ENCODE results near the gene MACROD2.

The MACROD2 gene

GRCh38 chr20:16028923-16029322 lies 2033.6 kb downstream of the MACROD2 start:
- DNase-seq = no peak

- DNase-seq = no peak
Observed at GRCh38 chr20:16030253-16030652, 2034.9 kb downstream of the MACROD2 start.

- DNase-seq = no peak
Observed at GRCh38 chr20:16035576-16035975, 2040.3 kb downstream of the MACROD2 start.

- DNase-seq = no peak
Observed at GRCh38 chr20:16036331-16036730, 2041.0 kb downstream of the MACROD2 start.

- no peak for DNase-seq
Observed at GRCh38 chr20:16040742-16041141, 2045.4 kb downstream of the MACROD2 start.

GRCh38 chr20:16042731-16043130 lies 2047.4 kb downstream of the MACROD2 start:
- DNase-seq = no peak

- DNase-seq = no peak
Observed at GRCh38 chr20:16043931-16044330, 2048.6 kb downstream of the MACROD2 start.

- DNase-seq = no peak
Observed at GRCh38 chr20:16048876-16049275, 2053.6 kb downstream of the MACROD2 start.

GRCh38 chr20:16049529-16050093 lies 2054.3 kb downstream of the MACROD2 start:
- DNase-seq = no peak

GRCh38 chr20:16050366-16050765 lies 2055.1 kb downstream of the MACROD2 start:
- no peak for DNase-seq

GRCh38 chr20:16051968-16052367 lies 2056.7 kb downstream of the MACROD2 start:
- no peak for DNase-seq

- DNase-seq = no peak
Observed at GRCh38 chr20:16052456-16052855, 2057.1 kb downstream of the MACROD2 start.

GRCh38 chr20:16054985-16055384 lies 2059.7 kb downstream of the MACROD2 start:
- no peak for DNase-seq

GRCh38 chr20:16057651-16058050 lies 2062.3 kb downstream of the MACROD2 start:
- DNase-seq = no peak

GRCh38 chr20:16058268-16058667 lies 2063.0 kb downstream of the MACROD2 start:
- no peak for DNase-seq

- DNase-seq = no peak
Observed at GRCh38 chr20:16059841-16060240, 2064.5 kb downstream of the MACROD2 start.

GRCh38 chr20:16061351-16061750 lies 2066.0 kb downstream of the MACROD2 start:
- no peak for DNase-seq

- no peak for DNase-seq
Observed at GRCh38 chr20:16062661-16063581, 2067.6 kb downstream of the MACROD2 start.

- no peak for DNase-seq
Observed at GRCh38 chr20:16063881-16064280, 2068.6 kb downstream of the MACROD2 start.

- DNase-seq = no peak
Observed at GRCh38 chr20:16064989-16065707, 2069.8 kb downstream of the MACROD2 start.

- DNase-seq = no peak
Observed at GRCh38 chr20:16066571-16066970, 2071.3 kb downstream of the MACROD2 start.

GRCh38 chr20:16069389-16070010 lies 2074.2 kb downstream of the MACROD2 start:
- no peak for DNase-seq

GRCh38 chr20:16072220-16072619 lies 2076.9 kb downstream of the MACROD2 start:
- DNase-seq = no peak
